RWPE1 (cell line): ENCODE data around the gene RTKN.

ENCODE experiments used
- CTCF ChIA-PET: fragments of 350-600 bp; sonication (Branson Sonifier 250); formaldehyde crosslinking; extraction: SDS; loops from one replicate; lab custom pipeline; 2021; lab: Yijun Ruan, JAX
- POLR2A ChIA-PET: fragments of 400-600 bp; formaldehyde crosslinking; extraction: SDS; loops from one replicate; lab custom pipeline; 2020; ENCODE audit warnings: antibody characterized with exemption; ENCODE audit not compliant: low non-redundant PET; lab: Yijun Ruan, JAX
- DNase-seq: peaks from one replicate; pipeline ENCODE4 v3.0.0; 2012; ENCODE audit warnings: low spot score
- H3K27ac ChIP-seq: fragments of 450-650 bp; 2 replicates; pipeline ENCODE4 v1.5.1; 2017
- TF ChIP-seq, protein P1 (sequence below): fragments of 450-650 bp; conservative IDR thresholded peaks from 2 replicates; pipeline ENCODE4 v1.5.1; 2017; ENCODE audit warnings: low read depth, mild to moderate bottlenecking

Gene RTKN

DNA sequence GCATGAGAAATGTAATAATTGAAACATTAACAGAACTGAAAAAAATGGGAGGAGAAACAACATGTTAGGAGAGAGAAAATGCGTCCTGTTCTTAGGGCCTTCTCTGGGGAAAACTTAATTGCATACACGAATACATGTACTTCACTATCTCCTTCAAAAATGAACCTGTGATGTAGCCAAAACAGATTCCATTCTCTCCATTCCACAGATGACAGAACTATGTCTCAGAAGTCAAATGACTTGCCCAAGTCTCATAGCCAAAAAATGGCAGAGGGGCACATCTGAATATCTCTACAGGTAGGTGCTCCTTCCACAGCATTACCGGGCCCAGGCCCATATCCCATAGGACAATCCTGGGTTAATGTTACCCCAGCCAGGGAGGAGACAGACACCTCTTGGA, 57.7 kb downstream of the RTKN start:
- no peak overlapping the region for H3K27ac ChIP-seq
- ChIA-PET CTCF (interaction anchor here (1.4 kb wide), 1 partner anchor 49 kb away, joined by 6 read pairs; no protein-coding TSS in a partner anchor), POLR2A (no interaction called here)
- TF ChIP-seq, protein P1, sequence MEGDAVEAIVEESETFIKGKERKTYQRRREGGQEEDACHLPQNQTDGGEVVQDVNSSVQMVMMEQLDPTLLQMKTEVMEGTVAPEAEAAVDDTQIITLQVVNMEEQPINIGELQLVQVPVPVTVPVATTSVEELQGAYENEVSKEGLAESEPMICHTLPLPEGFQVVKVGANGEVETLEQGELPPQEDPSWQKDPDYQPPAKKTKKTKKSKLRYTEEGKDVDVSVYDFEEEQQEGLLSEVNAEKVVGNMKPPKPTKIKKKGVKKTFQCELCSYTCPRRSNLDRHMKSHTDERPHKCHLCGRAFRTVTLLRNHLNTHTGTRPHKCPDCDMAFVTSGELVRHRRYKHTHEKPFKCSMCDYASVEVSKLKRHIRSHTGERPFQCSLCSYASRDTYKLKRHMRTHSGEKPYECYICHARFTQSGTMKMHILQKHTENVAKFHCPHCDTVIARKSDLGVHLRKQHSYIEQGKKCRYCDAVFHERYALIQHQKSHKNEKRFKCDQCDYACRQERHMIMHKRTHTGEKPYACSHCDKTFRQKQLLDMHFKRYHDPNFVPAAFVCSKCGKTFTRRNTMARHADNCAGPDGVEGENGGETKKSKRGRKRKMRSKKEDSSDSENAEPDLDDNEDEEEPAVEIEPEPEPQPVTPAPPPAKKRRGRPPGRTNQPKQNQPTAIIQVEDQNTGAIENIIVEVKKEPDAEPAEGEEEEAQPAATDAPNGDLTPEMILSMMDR, result no peak
- DNase-seq, result no peak

DNA sequence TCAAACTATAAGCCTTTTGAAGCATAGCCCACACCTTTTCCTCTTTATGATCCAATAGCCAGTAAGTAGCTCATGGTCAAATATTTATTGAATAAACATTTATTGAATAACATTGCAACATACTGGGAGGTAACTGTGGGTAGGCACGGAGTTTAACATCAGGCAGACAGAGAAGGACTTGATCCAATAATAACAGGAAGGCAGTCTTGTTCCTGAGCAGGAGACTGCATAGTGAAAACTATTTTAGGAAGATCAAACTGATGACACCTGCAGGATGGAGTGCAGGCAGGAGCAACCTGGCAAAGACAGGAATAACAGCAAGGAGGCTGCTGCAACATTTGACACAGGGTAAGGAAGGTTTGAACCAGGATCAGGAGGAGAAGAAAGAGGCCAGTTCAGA, 58.5 kb downstream of the RTKN start:
- no peak overlapping the region for H3K27ac ChIP-seq
- DNase-seq, result no peak
- TF ChIP-seq, protein P1, result no peak
- POLR2A ChIA-PET, result no interaction called here
- CTCF ChIA-PET, result no interaction called here

DNA sequence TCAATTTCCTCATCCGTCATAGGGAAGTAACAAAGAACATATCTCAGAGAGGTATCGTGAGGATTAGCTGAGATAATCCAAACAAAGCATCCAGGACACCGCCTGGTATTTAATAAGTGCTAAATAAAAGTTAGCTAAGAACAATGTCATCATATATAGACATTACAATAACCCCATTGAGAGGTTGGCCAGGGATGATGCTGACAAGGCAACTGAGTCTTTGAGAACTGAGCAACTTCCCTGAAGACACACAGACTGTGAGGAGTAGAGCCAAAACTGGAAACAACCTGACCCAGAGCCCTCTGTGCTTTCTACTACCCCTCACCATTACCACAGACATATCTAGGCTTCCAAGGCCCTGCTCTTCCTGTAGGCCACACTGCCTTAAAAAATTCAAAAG, 60.0 kb downstream of the RTKN start:
- no peak overlapping the region for H3K27ac ChIP-seq
- ChIA-PET CTCF (interaction anchor here (0.8 kb wide), 1 partner anchor 10 kb away, joined by 3 read pairs; no protein-coding TSS in a partner anchor), POLR2A (no interaction called here)
- no peak for DNase-seq
- TF ChIP-seq, protein P1, result no peak

DNA sequence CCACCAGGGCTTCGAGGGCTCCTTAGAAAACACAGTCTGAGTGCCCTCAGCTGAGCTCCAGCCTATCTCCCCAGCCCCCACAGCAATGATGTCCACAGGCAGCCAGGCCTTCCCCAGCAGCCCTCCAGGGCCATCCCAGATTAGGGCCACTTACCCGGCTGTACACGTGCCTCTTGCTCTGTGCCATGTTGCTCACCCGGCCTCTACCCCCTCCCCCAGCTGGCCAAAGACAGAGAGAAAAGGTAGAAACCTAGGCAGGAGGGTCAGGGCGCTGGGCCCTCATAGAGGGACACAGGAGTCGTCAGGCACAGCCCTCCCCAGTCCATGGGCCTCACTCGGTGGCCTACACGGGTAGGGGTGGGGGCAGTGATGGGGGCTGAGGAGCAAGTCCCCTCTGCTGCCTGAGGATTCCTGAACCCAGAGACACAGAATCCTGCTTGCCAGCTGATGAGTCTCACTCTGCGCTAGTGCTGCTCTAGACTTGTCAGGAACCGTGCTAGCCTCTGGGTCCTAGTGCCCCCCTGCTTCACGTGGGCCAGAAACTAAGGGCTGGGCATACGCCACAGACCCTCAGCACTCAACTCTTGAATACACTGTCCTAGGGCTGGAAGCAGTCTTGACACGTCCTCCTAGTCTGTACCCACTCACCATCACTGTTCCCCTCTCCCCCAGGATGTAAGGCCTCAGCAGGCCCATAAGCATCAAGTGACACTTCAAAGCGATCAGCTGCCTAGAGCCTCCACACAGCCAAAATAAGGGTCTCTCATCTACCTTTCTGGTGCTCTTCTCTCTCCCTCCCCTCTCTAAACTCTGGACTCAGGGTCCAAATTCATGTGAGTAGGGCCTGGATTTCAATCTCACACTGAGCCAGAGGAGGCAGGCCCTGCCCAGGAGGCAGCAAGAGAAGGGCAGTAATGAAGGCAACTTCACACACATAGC, 61.6 kb downstream of the RTKN start, which contains the start of gene DCTN1:
Gene DCTN1 (minus strand): TSS at position 461 of the 939 bp plus-strand sequence. CDS start 274 bp downstream, at position 187.
- TF ChIP-seq, protein P1, result no peak
- DNase-seq, result peak; percentile 70
- H3K27ac ChIP-seq, result peak within 1 kb of the TSS; percentile 52
- ChIA-PET CTCF (interaction anchor here (1.9 kb wide), 1 partner anchor 12 kb away, joined by 8 read pairs; no protein-coding TSS in a partner anchor), POLR2A (no interaction called here)

DNA sequence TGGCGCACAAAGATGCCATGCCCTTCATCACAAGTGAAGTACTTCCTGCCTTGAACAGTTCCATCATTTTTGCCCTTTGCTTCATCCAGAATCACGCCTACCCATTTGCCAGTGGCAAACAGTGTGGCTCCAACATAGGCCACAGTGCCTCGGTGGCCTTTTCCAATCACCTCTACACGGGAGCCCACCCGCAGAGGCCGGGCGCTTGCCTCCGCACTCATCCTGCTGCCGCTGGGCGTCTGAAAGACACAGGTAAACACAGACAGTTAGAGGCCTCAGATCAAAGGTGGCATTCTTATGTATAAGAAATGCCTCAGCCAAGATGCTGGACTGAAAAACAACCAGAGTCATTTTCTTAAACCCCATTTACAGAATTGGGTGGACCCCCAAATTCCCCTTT, 63.7 kb downstream of the RTKN start:
- no peak for DNase-seq
- no peak overlapping the region for H3K27ac ChIP-seq
- CTCF ChIA-PET, result no interaction called here
- TF ChIP-seq, protein P1, result no peak
- POLR2A ChIA-PET, result no interaction called here

DNA sequence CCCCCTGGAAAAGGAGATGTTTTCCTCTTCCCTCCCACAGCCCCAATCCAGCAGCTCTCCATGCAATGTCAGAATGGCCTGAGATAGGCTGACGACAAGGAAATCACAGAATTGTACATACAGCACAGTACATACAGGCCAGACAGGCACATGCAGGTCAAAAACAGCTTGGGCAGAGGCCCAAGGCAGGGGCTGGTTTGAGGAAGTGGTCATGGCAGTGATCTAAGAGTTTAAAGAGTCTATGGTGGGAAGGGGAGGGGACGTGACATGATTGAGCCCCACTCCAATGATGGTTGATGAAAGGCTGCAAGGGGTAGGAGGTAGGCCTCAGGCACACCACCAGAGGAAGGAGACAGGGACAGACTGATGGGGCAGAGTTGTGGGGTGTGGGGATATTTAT, 65.9 kb downstream of the RTKN start:
- ChIA-PET CTCF (no interaction called here), POLR2A (no interaction called here)
- TF ChIP-seq, protein P1, result no peak
- DNase-seq, result no peak
- H3K27ac ChIP-seq, result no peak overlapping the region
